Gastrocnemius medialis (tissue), 4 donors: ENCODE measurements around the gene G6PD.

Experiments
- CTCF ChIP-seq, 5 experiments: fragments of 450-650 bp in 3 of 5; fragments of 200-600 bp in 2 of 5; sonication (generic) in 2 of 5; IDR thresholded peaks in 4 of 5; conservative IDR thresholded peaks in 1 of 5; 1 replicate in 4 of 5; 2 replicates in 1 of 5; pipeline ENCODE4 v1.5.1; 2016 to 2019; ENCODE audit warnings: antibody characterized with exemption in 5 of 5, mild to moderate bottlenecking in 3 of 5, moderate library complexity in 3 of 5
- POLR2A ChIP-seq, 2 donors: fragments of 450-650 bp; IDR thresholded peaks; one replicate each; pipeline ENCODE4 v1.6.1; 2017; ENCODE audit warnings: antibody characterized with exemption in 2 of 2, mild to moderate bottlenecking in 2 of 2, moderate library complexity in 2 of 2

GRCh38 chrX:154511761-154512160 lies 34.9 kb downstream of the G6PD start:
- TF ChIP-seq POLR2A (IDR thresholded peaks at IDR 0.05) (no peak), CTCF (IDR thresholded peaks at IDR 0.05 in 4 of 5, conservative IDR thresholded peaks at IDR 0.05 in 1 of 5) (no peak)
